Psoas muscle (tissue), 8 donors: ENCODE data around the gene RTTN. TPM values are rescaled to one million over a fixed set of nuclear protein-coding genes. Genes with fewer than 3 reads are reported as not detected.

Source experiments
- ATAC-seq, 4 donors: fragments of 200-7000 bp; cut with Tn5 transposase; one replicate each; pipeline ENCODE4 v1.9.1; 2020; ENCODE audit warnings: moderate library complexity in 3 of 4, mild to moderate bottlenecking in 2 of 4
- DNase-seq, 2 donors: peaks; one replicate each; pipeline ENCODE4 v3.0.0-alpha.2; 2020
- H3K27ac ChIP-seq: fragments of 200-600 bp; one replicate; pipeline ENCODE4 v1.8.0; 2022
- H3K27me3 ChIP-seq, 3 donors: fragments of 200-600 bp in 1 of 3; one replicate each; pipeline versions ENCODE4 v1.6.1 to v1.8.0; 2013 to 2022; ENCODE audit warnings: low read length in 2 of 3, mild to moderate bottlenecking in 2 of 3, moderate library complexity in 1 of 3; ENCODE audit not compliant: insufficient read depth in 3 of 3
- H3K36me3 ChIP-seq, 2 donors: fragments of 200-600 bp in 1 of 2; one replicate each; pipeline versions ENCODE4 v1.6.1 to v1.8.0; 2013 to 2022; ENCODE audit warnings: low read depth in 1 of 2, mild to moderate bottlenecking in 1 of 2, moderate library complexity in 1 of 2; ENCODE audit not compliant: insufficient read depth in 1 of 2
- H3K4me1 ChIP-seq: fragments of 200-600 bp; one replicate; pipeline ENCODE4 v1.8.0; 2022
- H3K4me3 ChIP-seq: fragments of 200-600 bp; one replicate; pipeline ENCODE4 v1.8.0; 2022; ENCODE audit warnings: mild to moderate bottlenecking
- H3K9me3 ChIP-seq: fragments of 200-600 bp; one replicate; pipeline ENCODE4 v1.8.0; 2022
- WGBS, 3 donors: extraction: QIAGEN DNeasy Blood & Tissue Kit; methylation state at CpG; one replicate each; pipeline versions ENCODE4 v1.1.6 to v1.1.7; 2013; 5-methylcytosine and 5-hydroxymethylcytosine counted together
- intact Hi-C, 2 donors: fragments of 100-400 bp; cut with DNase I; formaldehyde crosslinking; loops; one replicate each; pipeline versions ENCODE4 v1.11.0 to v1.14.2; 2022
- polyA plus RNA-seq, 3 donors: library from polyadenylated mRNA; stranded (reverse); fragments of 200-250 nt; gene quantifications; one replicate each; pipeline ENCODE4 v1.2.3, GENCODE V29; 2013
- total RNA-seq, 4 donors: library from RNA; stranded (reverse); fragmentation: NEBNext Ultra II Directional in 2 of 4; extraction: Animal tissue kit (Norgen Biotek cat#: 25700) in 2 of 4; gene quantifications; one replicate each; pipeline versions ENCODE4 v1.2.1 to v1.2.4, GENCODE V29; 2021 to 2023
- TF ChIP-seq, protein P1 (sequence below): fragments of 200-600 bp; IDR thresholded peaks from one replicate; pipeline ENCODE4 v1.8.0; 2022; ENCODE audit warnings: antibody characterized with exemption
- donor health status: healthy with polysubstance abuse.
- donor health status: DM: no; HTN: no; CAD: no; lungs with moderate emphysema.
- donor health status: Bipolar disorder and iron deficiency.
- donor health status: healthy.
- donor health status: DM: yes; HTN: yes; CAD: no.
- donor health status: DM: no; HTN: no; CAD: no.
- donor health status: DM: no; HTN: no; CAD: no.
- donor health status: DM: yes; HTN: yes; CAD: no.

The RTTN gene
- total and polyA plus RNA-seq, 7 donors, result 1.6 to 7.1 (median 3.9) TPM

DNA sequence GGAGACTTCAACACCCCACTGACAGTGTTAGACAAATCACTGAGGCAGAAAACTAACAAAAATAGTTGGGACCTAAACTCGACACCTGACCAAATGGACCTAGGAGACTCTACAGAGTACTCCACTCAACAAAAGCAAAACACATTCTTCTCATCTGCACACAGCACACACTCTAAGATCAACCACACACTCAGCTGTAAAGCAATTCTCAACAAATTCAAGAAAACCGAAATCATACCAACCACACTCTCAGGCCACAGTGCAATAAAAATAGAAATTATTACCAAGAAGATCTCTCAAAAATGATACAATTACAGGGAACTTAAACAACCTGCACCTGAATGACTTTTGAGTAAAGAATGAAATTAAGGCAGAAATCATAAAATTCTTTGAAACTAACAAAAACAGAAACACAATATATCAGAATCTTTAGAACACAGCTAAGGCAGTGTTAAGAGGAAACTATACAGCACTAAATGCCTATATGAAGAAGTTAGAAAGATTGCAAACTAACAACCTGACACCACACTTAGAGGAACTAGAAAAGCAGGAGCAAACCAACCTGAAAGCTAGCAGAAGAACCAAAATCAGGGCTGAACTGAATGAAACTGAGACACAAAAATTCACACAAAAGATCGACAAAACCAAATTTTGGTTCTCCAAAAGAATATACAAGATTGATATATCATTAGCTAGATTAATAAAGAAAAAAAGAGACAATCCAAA, 46.3 kb downstream of the RTTN start:
- intact Hi-C loops, result no loop called here
- H3K4me3 ChIP-seq, result no peak overlapping the region
- DNase-seq, result no peak
- 96 to 98% (median 97%) methylated on average over 3 of the region's 3 CpGs for WGBS, 3 donors
- TF ChIP-seq, protein P1, sequence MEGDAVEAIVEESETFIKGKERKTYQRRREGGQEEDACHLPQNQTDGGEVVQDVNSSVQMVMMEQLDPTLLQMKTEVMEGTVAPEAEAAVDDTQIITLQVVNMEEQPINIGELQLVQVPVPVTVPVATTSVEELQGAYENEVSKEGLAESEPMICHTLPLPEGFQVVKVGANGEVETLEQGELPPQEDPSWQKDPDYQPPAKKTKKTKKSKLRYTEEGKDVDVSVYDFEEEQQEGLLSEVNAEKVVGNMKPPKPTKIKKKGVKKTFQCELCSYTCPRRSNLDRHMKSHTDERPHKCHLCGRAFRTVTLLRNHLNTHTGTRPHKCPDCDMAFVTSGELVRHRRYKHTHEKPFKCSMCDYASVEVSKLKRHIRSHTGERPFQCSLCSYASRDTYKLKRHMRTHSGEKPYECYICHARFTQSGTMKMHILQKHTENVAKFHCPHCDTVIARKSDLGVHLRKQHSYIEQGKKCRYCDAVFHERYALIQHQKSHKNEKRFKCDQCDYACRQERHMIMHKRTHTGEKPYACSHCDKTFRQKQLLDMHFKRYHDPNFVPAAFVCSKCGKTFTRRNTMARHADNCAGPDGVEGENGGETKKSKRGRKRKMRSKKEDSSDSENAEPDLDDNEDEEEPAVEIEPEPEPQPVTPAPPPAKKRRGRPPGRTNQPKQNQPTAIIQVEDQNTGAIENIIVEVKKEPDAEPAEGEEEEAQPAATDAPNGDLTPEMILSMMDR, result no peak
- no peak for ATAC-seq
- H3K27ac ChIP-seq, result no peak overlapping the region
- H3K4me1 ChIP-seq, result no peaks in the 10 kb centered on the region
- no peaks in the 10 kb centered on the region for H3K9me3 ChIP-seq
- no peaks in the 10 kb centered on the region for H3K27me3 ChIP-seq
- peaks cover 3 to 28% of the 10 kb centered on the region in 2 donors for H3K36me3 ChIP-seq

DNA sequence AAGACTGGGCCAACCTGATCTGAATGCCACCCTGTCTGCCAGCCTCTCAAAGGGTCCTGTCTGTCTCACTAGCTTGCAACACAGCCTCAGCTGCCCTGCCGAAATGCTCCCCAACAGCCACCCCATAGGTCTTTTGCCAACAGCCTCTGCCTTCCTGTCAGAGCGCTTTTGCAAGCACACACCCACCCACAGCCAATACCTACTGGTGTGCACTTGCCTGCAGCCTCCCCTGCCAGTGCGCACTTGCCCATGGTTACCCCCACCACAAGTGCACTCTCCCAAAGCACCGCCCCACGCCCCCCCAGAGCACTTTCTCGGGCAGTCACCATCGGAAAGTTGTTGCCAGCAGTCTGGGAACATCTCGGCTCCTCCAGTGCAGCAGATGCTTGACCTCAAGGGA, 48.6 kb downstream of the RTTN start:
- TF ChIP-seq, protein P1, result no peak
- intact Hi-C loops, result no loop called here
- Histone ChIP-seq H3K4me1 (no peaks in the 10 kb centered on the region), H3K27me3 (no peaks in the 10 kb centered on the region), H3K27ac (no peak overlapping the region), H3K4me3 (no peak overlapping the region), H3K36me3 (peaks cover 0 to 17% of the 10 kb centered on the region in 2 donors), H3K9me3 (no peaks in the 10 kb centered on the region)
- 90 to 94% (median 94%) methylated on average over 8 of the region's 8 CpGs for WGBS, 3 donors
- no peak for DNase-seq
- no peak for ATAC-seq

DNA sequence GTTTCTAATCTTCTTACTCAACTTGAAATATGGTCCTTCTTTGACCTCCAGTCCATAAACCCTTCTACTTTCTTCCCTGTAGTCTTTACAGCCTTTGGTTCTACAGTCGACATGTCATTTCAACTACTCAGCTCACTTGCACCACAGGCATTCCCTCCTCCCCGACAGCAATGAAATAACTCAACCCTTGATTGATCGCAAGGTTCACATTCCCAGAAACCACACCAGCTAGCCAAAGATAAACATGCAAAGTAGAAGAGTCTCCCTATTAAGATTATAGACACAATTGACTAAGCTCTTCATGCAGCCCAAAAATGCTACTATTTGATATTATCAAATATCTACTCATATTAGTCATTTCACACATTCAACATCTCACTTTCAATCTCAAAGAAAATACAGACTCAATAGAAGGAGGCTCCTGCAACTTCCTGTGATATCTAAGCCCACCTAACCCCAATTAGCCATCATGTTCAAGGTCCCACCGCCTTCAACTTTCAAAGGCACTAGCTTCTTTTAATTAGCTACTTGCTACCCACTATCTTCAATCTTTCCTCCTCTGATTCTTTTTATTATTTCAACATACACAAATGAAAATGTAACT, 50.8 kb downstream of the RTTN start:
- intact Hi-C loops, result no loop called here
- H3K27ac ChIP-seq, result no peak overlapping the region
- WGBS, 3 donors, result 65 to 79% (median 68%) methylated on average over 4 of the region's 4 CpGs

DNA sequence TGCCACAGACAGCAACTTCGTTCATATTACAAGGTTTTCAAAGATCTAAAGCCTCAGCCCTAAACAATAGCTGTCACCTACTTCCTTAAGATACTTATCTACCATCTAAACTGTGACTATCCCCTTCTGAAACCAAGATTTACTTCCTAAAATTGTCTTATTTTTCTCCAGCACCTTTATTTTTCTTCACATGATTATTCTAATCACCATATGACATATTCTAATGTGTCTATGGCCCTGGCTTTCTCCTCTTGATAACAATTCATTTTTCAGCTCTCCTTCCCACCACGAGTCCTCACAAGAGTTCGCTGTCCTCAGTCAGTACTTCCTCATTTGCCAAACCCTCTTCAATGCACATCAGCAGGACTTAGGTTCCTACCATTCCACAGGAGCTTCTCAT, 53.9 kb downstream of the RTTN start:
- DNase-seq (no peak), ATAC-seq (no peak)
- H3K36me3 ChIP-seq, result peaks cover 0 to 44% of the 10 kb centered on the region in 2 donors
- H3K9me3 ChIP-seq, result no peaks in the 10 kb centered on the region
- no peak overlapping the region for H3K4me3 ChIP-seq
- no peak overlapping the region for H3K27ac ChIP-seq
- H3K4me1 ChIP-seq, result no peaks in the 10 kb centered on the region
- WGBS, 3 donors, result 80 to 86% (median 83%) methylated on average over 3 of the region's 3 CpGs
- no peaks in the 10 kb centered on the region for H3K27me3 ChIP-seq
- TF ChIP-seq, protein P1, result no peak
- intact Hi-C loops, result no loop called here

More for the DNA sequence above, 50.8 kb downstream of the RTTN start:
- ATAC-seq (no peak), DNase-seq (no peak)
- H3K4me3 ChIP-seq, result no peak overlapping the region
- H3K9me3 ChIP-seq, result no peaks in the 10 kb centered on the region
- peaks cover 0 to 17% of the 10 kb centered on the region in 2 donors for H3K36me3 ChIP-seq
- no peaks in the 10 kb centered on the region for H3K4me1 ChIP-seq
- TF ChIP-seq, protein P1, result no peak
- no peaks in the 10 kb centered on the region for H3K27me3 ChIP-seq
